Brain microvascular endothelial cell (primary cell): ENCODE data around the gene SBNO2.

Source experiments
- DNase-seq: peaks from one replicate; pipeline ENCODE4 v3.0.0-alpha.2; 2020
- H3K27ac ChIP-seq: fragments of 250-450 bp; sonication (Bioruptor Pico); 2 replicates; pipeline ENCODE4 v1.5.1; 2020; ENCODE audit warnings: mild to moderate bottlenecking, moderate library complexity
- H3K27me3 ChIP-seq: fragments of 250-450 bp; sonication (Bioruptor Pico); replicated peaks from 2 replicates; pipeline ENCODE4 v1.5.1; 2020; ENCODE audit warnings: mild to moderate bottlenecking
- H3K36me3 ChIP-seq: fragments of 250-450 bp; sonication (Bioruptor Pico); replicated peaks from 2 replicates; pipeline ENCODE4 v1.5.1; 2020; ENCODE audit warnings: mild to moderate bottlenecking
- H3K4me3 ChIP-seq: 2 replicates; pipeline ENCODE4 v1.5.1; 2011; ENCODE audit warnings: low read depth, mild to moderate bottlenecking, control low read depth, low read length, moderate library complexity
- CTCF ChIP-seq: IDR thresholded peaks from 2 replicates; pipeline ENCODE4 v1.5.1; 2011; ENCODE audit warnings: low read depth, mild to moderate bottlenecking, moderate library complexity, low read length, control low read depth, inconsistent platforms; ENCODE audit errors: missing control alignments
- in situ Hi-C: cut with HindIII; loops from 2 replicates; pipeline ENCODE4 v1.10.0; 2017; ENCODE audit warnings: low sequenced_read_pairs, low pct_ligation_motif_present

Gene SBNO2

GRCh38 chr19:1084024-1084868 is 89.8 kb downstream of the SBNO2 start:
- no peak overlapping the region for H3K27ac ChIP-seq
- no peak for DNase-seq
- no peak overlapping the region for H3K4me3 ChIP-seq
- in situ Hi-C loops: no loop called here
- H3K36me3 ChIP-seq: peaks cover 13% of the 10 kb centered on the region
- no peaks in the 10 kb centered on the region for H3K27me3 ChIP-seq
- no peak for TF ChIP-seq CTCF

- H3K36me3 ChIP-seq: peaks cover 4% of the 10 kb centered on the region
- H3K27me3 ChIP-seq: no peaks in the 10 kb centered on the region
- no peak for DNase-seq
- no peak for TF ChIP-seq CTCF
- no peak overlapping the region for H3K27ac ChIP-seq
- in situ Hi-C loops: no loop called here
- H3K4me3 ChIP-seq: no peak overlapping the region
These were observed 90.9 kb downstream of the SBNO2 start for GRCh38 chr19:1082928-1083816.

GRCh38 chr19:1082165-1082927 is 91.7 kb downstream of the SBNO2 start:
- Histone ChIP-seq H3K4me3 (peak overlapping the region; percentile 27), H3K36me3 (no peaks in the 10 kb centered on the region), H3K27me3 (no peaks in the 10 kb centered on the region), H3K27ac (no peak overlapping the region)
- no peak for TF ChIP-seq CTCF
- in situ Hi-C loops: no loop called here
- DNase-seq: no peak

GRCh38 chr19:1081301-1082164 is 92.5 kb downstream of the SBNO2 start:
- no peak for TF ChIP-seq CTCF
- H3K27me3 ChIP-seq: no peaks in the 10 kb centered on the region
- in situ Hi-C loops: no loop called here
- DNase-seq: no peak
- H3K4me3 ChIP-seq: no peak overlapping the region
- H3K27ac ChIP-seq: no peak overlapping the region
- H3K36me3 ChIP-seq: no peaks in the 10 kb centered on the region
